Muscle layer of colon (tissue), 2 donors: ENCODE measurements around the gene MRLN.

Experiments
- H3K27ac ChIP-seq: one replicate; pipeline ENCODE4 v1.7.0; 2013; ENCODE audit warnings: low read depth, mild to moderate bottlenecking, low read length, moderate library complexity
- H3K27me3 ChIP-seq, 2 donors: one replicate each; pipeline ENCODE4 v1.7.0; 2013; ENCODE audit warnings: low read length in 2 of 2, mild to moderate bottlenecking in 2 of 2; ENCODE audit not compliant: insufficient read depth in 2 of 2, control insufficient read depth in 1 of 2
- H3K36me3 ChIP-seq: one replicate; pipeline ENCODE4 v1.7.0; 2013; ENCODE audit warnings: mild to moderate bottlenecking, low read length; ENCODE audit not compliant: insufficient read depth
- H3K4me1 ChIP-seq: one replicate; pipeline ENCODE4 v1.7.0; 2013; ENCODE audit warnings: mild to moderate bottlenecking, low read length; ENCODE audit not compliant: insufficient read depth
- H3K4me3 ChIP-seq, 2 donors: one replicate each; pipeline ENCODE4 v1.7.0; 2013; ENCODE audit warnings: low read length in 2 of 2, low read depth in 1 of 2, mild to moderate bottlenecking in 1 of 2, moderate library complexity in 1 of 2
- H3K9ac ChIP-seq: one replicate; pipeline ENCODE4 v1.7.0; 2013; ENCODE audit warnings: low read length
- H3K9me3 ChIP-seq: one replicate; pipeline ENCODE4 v1.7.0; 2013; ENCODE audit warnings: mild to moderate bottlenecking, low read length
- donor health status: abdominal sarcoma.
- donor health status: Adenocarcinoma of cecum.

The MRLN gene

DNA sequence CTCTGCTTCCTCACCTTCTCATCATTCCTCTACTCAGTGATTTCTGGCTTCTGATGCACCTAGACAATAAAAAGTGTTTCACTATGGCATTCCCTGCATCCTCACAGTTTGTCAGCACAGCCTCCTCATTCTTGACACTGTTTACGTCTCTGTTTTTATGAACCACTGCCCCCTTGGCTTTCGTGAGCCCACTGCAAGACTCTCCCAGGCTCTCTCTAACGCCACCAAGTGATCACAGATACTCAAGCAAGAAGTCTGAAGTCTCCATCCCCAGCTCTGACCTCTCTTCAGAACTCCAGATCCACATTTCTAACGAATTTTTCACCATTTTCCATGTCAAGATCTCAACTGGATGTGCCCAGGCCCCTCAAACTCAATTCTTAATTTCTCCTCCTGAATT is 52.5 kb downstream of the MRLN start:
- Histone ChIP-seq H3K9me3 (no peaks in the 10 kb centered on the region), H3K9ac (no peak overlapping the region), H3K4me1 (no peaks in the 10 kb centered on the region), H3K27me3 (no peaks in the 10 kb centered on the region), H3K36me3 (no peaks in the 10 kb centered on the region), H3K27ac (no peak overlapping the region), H3K4me3 (no peak overlapping the region)

DNA sequence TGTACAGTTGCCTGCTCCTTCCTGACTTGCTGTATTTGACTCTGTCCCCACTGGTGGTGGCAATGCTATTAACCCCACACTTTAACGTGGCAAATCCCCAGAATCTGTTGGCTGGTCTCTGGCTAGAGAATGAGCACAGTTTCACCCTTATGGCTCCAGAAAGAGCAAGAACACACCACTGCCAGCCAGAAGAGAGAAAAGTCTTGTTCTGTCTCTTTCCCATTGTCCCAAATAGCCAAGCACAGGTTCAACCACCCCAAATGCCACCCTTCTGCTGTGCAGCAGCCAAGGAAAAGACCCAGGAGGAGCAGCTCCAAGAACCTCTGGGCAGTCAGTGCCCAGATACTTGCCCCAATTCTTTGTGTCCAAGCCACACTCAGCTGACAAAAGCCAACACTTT is 54.9 kb downstream of the MRLN start:
- H3K4me3 ChIP-seq: no peak overlapping the region
- H3K36me3 ChIP-seq: no peaks in the 10 kb centered on the region
- no peaks in the 10 kb centered on the region for H3K4me1 ChIP-seq
- no peaks in the 10 kb centered on the region for H3K27me3 ChIP-seq
- H3K9me3 ChIP-seq: no peaks in the 10 kb centered on the region
- H3K9ac ChIP-seq: no peak overlapping the region
- H3K27ac ChIP-seq: no peak overlapping the region

DNA sequence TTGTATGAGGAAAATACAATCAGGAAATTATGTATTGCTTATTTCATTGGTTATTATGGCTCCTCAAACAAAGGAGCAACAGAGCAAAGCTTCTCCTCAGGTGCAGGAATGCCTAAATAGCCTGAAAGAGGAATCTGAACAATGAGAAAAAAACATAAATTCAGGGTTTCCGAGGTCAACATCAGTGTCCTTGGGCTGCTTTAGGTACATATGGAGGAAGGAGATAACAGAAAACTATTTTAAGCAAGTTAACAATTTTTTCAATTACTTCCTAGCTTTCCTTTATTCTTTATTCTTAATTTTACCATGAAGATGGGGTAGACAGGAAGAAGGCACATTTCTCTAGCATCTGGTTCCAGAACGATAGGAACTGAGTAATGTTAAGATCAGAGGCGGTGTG is 57.6 kb downstream of the MRLN start:
- H3K9ac ChIP-seq: no peak overlapping the region
- no peak overlapping the region for H3K4me3 ChIP-seq
- H3K9me3 ChIP-seq: no peaks in the 10 kb centered on the region
- H3K27me3 ChIP-seq: no peaks in the 10 kb centered on the region
- no peaks in the 10 kb centered on the region for H3K36me3 ChIP-seq
- no peaks in the 10 kb centered on the region for H3K4me1 ChIP-seq
- H3K27ac ChIP-seq: no peak overlapping the region

DNA sequence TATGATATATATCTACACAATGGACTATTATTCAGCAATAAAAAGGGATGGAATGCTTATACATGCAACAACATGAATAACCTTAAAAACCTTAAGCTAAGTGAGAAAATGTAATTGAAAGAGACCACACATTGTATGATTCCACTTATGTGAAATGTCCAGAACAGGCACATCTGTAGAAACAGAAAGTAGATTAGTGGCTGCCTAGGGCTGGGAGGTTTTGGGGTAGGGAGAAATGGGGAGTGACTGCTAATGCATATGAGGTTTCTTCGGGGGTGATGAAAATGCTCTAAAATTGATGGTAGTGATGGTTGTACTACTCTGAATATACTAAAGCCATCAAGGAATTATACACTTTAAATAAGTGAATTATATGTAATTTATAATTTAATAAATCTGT is 58.3 kb downstream of the MRLN start:
- H3K9me3 ChIP-seq: no peaks in the 10 kb centered on the region
- H3K9ac ChIP-seq: no peak overlapping the region
- H3K4me1 ChIP-seq: no peaks in the 10 kb centered on the region
- H3K36me3 ChIP-seq: no peaks in the 10 kb centered on the region
- no peak overlapping the region for H3K27ac ChIP-seq
- no peak overlapping the region for H3K4me3 ChIP-seq
- no peaks in the 10 kb centered on the region for H3K27me3 ChIP-seq

DNA sequence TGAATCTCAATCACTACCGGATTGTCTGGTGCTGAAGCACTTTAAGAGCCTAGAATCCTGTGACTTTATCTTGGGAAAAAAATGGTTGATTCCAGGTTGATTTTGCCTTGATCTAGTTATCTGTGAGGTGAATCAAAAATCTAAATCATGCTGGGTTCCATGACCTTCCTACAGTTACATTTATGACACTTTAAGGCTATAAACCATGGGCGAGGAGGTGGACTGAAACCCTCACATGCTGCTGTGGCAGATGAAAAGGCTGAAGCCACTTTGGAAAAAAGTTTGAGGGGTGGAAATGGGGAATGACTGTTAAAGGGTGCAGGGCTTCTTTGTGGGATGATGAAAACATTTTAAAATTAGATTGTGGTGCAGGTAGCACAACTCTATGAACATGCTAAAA is 61.1 kb downstream of the MRLN start:
- H3K9ac ChIP-seq: no peak overlapping the region
- no peaks in the 10 kb centered on the region for H3K36me3 ChIP-seq
- no peak overlapping the region for H3K4me3 ChIP-seq
- no peak overlapping the region for H3K27ac ChIP-seq
- H3K4me1 ChIP-seq: no peaks in the 10 kb centered on the region
- H3K27me3 ChIP-seq: no peaks in the 10 kb centered on the region
- H3K9me3 ChIP-seq: no peaks in the 10 kb centered on the region

DNA sequence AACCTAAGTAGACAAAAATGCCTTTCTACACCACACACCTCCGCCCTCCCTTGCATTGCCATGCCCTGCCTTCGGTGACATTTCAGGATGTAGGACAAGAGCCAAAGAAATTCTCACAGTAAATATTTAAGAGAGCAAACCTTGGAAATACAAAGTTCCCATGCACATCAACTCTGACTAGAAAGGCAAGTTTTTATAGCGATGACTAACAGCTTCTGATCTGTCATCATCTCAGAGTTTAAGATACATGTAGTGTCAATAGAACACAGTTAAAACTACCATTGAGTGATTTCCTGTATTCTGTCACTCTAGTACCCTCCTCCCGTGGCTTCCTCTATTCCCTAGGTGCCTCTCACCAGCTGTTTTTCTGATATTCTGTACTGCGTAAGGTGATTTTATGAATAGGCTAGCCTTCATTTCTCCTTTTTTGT is 64.3 kb downstream of the MRLN start:
- no peak overlapping the region for H3K27ac ChIP-seq
- no peak overlapping the region for H3K4me3 ChIP-seq
- H3K36me3 ChIP-seq: no peaks in the 10 kb centered on the region
- H3K9me3 ChIP-seq: no peaks in the 10 kb centered on the region
- no peaks in the 10 kb centered on the region for H3K27me3 ChIP-seq
- no peak overlapping the region for H3K9ac ChIP-seq
- no peaks in the 10 kb centered on the region for H3K4me1 ChIP-seq

DNA sequence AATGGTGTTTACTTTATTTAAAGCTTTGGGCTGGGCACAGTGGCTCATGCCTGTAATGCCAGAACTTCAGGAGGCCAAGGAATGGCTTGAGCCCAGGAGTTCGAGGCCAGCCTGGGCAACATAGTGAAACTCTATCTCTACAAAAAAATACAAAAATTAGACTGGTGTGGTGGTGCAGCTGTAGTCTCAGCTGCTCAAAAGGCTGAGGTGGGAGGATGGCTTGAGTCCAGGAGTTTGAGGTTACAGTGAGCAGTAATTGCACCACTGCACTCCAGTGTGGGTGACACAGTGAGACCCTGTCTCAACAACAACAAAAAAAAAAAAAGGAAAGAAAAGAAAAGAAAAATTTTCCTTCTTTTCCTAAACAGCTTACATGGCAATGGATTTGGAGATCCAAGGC is 65.6 kb downstream of the MRLN start:
- no peaks in the 10 kb centered on the region for H3K36me3 ChIP-seq
- H3K4me3 ChIP-seq: no peak overlapping the region
- H3K9ac ChIP-seq: no peak overlapping the region
- no peaks in the 10 kb centered on the region for H3K9me3 ChIP-seq
- H3K27me3 ChIP-seq: no peaks in the 10 kb centered on the region
- H3K4me1 ChIP-seq: no peaks in the 10 kb centered on the region
- no peak overlapping the region for H3K27ac ChIP-seq
